GM19372 (cell line): ENCODE results near the gene TRMT44.
A peak's percentile ranks its signal among the peaks of the same experiment; 100 is the strongest.
"Not testable (repeated sequence)": the region's sequence is repeated elsewhere in the genome, so short reads cannot be mapped to it uniquely, and the experiment has no call there.

ENCODE experiments used
- ATAC-seq: cut with Tn5 transposase; IDR thresholded peaks from one replicate; pipeline ENCODE4 v1.9.1; 2021; ENCODE audit warnings: mild to moderate bottlenecking, low read depth, moderate library complexity; ENCODE audit not compliant: unreplicated experiment

Gene TRMT44

DNA sequence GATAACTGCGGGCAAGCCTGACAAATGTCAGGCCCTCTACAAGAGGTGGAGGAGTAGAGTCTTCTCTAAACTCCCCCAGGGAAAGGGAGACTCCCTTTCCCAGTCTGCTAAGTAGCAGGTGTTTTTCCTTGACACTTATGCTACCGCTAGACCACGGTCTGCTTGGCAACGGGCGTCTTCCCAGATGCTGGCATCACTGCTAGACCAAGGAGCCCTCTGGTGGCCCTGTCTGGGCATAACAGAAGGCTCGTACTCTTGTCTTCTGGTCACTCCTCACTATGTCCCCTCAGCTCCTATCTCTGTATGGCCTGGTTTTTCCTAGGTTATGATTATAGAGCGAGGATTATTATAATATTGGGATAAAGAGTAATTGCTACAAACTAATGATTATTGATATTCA, 33.7 kb upstream of the TRMT44 start:
- ATAC-seq: not testable (repeated sequence)

DNA sequence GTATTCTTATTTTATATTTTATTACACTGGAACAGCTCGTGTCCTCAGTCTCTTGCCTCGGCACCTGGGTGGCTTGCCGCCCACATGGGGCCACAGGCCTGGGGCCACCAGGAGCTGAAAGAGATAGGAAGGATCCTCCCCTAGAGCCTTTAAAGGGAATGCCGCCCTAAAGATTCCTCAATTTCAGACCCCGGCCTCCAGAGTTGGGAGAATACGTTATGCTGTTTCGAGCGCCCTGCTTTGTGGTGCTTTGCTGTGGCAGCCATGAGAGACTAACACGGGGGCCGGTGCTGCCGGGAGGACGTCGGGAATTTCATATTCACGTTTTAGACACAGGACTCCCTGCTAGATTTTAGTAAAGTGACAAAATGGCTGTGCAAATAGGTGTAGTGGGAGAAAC, 33.3 kb upstream of the TRMT44 start:
- ATAC-seq: no peak

DNA sequence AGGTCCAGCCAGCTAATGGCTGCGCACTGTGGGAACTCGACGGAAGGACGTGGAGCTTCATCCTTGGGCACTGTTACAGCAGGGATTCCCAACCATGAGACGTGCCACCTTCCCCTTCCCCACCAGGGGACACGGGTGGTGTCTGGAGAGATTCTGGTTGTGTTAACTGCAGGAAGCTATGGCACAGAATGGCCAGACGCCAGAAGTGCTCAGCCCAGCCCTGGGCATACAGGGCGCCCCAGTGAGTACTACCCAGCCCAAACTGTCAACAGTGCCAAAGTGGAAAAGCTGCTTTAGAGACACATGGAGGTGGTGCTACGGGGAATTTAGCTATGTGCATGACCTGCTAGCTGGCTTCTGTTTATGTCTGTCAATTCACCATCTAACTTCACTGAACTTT, 32.8 kb upstream of the TRMT44 start:
- ATAC-seq: no peak

DNA sequence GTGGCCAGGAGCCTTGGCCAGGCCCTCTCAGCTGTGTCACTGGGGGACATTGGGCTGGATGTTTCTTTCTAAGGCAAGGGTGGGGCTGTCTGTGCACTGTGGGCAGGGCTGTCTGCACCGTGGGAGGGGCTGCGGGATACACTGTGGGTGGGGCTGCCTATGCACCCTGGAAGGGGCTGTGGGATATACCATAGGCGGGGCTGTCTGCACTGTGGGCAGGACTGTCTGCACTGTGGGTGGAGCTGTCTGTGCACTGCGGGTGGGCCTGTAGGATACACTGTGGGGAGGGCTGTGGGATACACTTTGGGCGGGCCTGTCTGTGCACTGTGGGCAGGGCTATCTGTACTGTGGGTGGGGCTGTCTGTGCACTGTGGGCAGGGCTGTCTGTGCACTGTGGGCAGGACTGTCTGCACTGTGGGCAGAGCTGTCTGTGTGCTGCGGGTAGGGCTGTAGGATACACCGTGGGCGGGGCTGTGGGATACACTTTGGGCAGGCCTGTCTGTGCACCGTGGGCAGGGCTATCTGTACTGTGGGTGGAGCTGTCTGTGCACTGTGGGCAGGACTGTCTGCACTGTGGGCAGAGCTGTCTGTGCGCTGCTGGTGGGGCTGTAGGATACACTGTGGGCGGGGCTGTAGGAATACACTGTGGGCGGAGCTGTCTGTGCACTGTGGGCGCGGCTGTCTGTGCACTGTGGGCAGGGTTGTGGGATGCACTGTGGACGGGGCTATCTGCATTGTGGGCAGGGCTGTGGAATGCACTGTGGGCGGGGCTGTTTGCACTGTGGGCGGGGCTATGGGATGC, 31.1 kb upstream of the TRMT44 start:
- no peak for ATAC-seq

DNA sequence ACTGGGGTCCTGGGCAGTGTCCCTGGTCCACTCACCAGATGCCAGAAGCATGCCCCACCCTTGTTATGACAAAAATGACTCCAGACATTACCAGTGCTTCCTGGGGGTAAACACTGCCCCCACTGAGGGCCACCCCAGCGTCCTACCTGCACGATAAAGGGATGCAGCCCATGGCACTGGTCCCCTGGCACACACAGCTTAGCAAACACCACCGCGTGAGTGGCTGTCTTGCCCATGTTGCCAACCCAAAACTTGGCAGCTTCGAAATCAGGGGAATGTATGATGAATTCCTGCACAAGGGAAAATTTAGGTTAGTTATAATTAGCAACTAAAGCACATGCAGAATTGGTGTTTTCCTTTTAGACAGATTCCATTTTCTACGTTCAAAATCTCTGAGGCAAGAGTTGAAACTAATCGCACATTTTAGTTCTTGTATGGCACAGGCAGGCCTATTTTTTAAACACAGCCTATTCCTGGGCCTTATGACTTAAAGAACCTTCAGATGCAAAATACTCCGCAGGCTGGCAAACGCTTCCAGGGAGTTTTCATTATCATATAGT, 30.4 kb upstream of the TRMT44 start:
- no peak for ATAC-seq

DNA sequence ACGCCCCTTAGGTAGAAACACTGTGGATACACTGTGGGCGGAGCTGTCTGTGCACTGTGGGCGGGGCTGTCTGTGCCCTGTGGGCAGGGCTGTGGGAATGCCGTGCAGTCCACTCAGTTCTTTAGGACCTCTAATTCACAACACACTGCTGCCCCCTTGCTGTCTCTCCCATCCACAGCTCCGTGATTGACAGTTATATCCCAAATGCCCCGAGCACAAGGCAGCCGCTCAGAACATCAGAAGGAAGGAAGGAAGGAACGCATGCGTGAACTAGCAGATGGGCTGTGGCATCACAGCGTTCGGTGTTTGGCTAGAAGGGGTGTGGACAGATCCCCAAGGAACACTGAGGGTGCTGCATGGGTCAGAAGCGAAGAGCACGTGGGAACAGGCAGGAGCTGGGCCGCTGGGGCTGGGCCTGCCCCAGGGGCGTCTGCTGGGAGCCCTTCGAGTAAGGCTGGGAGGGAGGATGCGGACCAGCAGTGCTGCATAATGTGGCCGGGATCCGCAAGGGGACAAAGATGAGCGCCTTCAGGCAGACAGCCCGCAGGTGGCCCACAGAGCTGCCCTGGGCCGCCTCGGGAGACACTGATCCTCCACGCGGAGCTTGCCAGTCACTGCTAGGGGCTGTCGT, 29.8 kb upstream of the TRMT44 start:
- ATAC-seq: no peak

DNA sequence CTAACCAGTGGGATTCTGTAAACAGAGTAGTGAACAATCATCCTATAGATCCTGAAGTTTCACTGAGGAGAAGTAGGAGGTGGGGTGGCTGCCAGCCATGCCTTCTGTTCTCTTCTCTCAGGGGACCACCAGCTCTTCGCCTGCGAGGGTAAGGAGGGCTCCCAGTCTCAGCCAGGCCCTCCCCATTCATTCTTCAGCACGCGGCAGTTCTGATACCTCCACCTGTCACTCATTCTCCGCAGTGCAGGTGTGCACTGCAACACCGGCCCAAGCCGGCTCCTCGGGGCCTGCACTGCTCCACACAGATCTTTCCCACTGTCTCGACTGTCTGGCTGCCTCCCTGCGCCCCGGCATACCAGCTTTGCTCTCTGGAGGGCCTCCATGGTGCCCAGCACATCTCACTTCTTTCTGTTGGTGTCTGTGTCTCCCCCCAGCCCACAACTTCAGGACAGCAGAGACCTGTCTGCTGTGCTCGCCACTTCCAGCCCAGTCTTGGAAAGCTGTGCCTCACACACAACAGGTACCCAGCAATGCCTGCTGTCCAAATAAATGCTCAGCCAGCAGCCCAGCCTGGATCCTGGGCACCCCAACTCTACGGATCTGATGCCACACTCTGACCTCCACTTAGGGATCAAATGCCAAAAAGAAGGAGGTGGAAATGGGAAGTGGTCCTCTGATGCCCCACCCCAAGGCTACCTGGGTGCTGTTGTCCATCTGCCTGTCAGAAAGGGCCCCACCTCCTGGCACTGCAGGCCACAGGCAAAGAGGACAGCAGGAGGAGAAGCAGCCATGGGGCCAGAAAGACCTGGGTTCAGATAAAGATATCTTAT, 29.0 kb upstream of the TRMT44 start:
- ATAC-seq: no peak

DNA sequence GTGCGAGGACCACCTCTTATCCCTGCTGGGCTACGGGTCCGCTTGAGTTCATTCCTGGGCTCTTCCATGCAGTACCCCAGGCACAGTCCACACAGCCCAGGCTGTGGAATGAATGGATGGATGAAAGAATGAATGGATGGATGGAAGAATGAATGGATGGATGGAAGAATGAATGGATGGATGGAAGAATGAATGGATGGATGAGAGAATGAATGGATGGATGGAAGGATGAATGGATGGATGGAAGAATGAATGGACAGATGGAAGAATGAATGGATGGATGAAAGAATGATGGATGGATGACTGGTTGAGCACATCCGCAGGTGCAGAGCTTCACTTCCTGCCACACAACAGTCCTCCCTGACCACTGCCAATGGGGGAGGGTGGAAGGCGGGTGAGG, 28.3 kb upstream of the TRMT44 start:
- ATAC-seq: no peak

DNA sequence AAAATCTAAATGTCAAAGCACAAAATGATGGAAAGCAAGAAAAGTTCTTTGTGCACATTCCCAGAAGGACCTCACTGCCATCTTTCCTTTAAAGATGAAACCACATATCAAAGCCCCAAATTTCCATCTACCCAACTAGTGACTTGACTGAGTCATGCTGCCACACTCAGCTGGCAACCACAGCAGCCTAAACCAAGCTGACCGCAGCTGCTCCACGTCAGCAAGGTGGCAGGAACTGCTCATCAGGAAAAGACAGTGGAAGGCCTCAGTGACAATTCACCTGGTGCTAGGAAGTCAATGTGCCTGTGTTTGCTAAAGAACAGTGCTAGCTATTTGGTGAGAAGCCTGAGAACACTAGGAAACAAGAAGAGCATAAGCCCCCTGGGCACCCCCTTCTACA, 26.2 kb upstream of the TRMT44 start:
- ATAC-seq: no peak

DNA sequence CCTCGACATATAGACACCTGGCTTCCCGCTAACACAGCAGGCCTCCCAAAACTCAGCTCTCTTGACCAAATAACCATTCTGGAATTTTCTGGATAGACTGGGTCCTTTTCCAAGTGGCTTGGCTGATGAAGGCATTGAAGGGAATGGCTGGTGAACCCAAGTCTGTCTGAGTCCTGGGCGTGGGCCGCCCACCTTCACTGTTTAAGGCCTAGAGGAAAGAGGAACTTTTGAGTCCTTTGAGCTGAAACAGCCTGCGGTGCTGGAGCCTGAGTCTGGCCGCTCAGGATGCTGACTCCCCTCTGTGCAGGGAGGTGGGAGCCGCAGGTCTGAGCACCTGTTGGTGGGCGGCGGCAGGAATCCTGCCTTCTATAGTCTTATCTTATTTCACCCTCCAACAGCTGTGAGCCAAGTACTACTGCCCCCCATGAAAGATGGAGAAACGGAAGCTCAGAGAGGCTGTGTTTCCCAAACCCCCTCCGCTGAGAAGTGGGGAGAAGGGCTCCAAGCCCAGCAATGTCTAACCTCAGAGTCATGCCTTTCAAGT, 23.4 kb upstream of the TRMT44 start:
- ATAC-seq: no peak

DNA sequence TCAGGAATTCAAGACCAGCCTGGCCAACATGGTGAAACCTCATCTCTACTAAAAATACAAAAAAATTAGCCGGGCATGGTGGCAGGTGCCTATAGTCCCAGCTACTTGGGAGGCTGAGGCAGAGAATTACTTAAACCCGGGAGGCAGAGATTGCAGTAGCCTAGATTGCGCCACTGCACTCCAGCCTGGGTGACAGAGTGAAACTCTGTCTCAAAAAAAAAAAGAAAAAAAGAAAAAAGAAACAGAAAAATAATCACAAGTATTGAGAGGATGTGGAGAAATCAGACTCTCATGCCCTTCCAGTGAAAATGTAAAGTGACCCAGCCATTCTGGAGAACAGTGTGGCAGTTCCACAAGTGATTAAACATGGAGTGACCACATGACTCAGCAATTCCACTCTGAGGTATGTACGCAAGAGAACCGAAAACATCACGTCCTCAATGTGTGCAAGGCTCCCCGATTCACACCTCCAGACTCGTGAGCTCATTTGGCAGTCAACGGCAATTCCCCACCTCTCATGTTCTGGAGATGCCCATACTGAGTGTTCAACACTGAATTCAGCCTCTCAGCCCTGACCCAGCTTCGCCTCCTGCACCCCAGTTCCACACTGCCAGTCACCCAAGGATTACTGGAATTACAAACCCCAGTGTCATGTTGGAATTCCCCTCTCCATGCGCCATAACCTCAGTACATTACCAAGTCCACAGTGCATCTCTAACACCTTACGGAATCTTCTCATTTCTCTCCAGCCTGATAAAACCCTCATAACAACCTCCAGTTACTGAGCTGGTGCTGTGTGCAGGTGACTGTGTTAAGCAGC, 21.1 kb upstream of the TRMT44 start:
- peak; percentile 92 for ATAC-seq

DNA sequence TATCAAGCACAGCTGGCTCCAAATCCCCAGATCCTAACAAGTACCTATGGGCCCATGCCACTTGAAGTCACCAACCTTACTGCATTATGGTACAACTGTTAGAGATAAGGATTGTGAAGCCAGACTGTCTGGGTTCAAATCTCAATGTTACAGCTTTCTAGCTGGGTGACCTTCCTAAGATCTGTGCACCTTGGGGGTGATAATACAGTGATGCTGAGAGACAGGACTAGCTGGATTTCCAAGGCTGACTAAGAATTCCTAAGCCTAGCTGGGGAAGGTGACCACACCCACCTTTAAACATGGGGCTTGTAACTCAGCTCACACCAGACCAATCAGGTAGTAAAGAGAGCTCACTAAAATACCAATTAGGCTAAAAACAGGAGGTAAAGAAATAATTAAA, 20.4 kb upstream of the TRMT44 start:
- ATAC-seq: not testable (repeated sequence)

DNA sequence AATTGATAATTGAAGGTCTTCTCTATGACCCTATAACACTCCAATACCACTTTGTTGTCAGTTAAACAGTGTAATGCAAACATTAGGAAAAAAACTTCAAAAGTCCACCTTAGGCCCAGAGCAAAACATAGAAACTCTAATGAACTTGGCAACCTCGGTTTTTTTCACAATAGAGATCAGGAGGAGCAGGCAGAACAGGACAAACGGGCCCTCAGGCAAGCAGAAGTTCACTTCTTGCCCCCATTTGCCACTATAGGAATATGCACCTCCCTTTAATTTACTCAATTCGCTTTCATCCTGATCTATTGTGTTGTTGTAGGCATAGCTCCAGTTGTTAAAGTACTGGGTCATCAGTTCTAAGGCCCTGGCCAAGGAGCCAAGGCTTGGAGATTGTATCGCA, 18.2 kb upstream of the TRMT44 start:
- ATAC-seq: no peak

DNA sequence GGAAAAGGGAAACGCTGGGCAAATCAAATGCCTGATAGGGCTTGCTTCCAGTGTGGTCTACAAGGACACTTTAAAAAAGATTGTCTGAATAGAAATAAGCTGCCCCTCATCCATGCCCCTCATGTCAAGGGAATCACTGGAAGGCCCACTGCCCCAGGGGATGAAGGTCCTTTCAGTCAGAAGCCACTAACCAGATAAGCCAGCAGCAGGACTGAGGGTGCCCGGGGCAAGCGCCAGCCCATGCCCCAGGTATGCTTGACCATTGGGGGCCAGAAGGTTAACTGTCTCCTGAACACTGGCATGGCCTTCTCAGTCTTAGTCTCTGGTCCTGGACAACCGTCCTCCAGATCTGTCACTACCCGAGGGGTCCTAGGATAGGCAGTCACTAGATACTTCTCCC, 17.8 kb upstream of the TRMT44 start:
- ATAC-seq: no peak

DNA sequence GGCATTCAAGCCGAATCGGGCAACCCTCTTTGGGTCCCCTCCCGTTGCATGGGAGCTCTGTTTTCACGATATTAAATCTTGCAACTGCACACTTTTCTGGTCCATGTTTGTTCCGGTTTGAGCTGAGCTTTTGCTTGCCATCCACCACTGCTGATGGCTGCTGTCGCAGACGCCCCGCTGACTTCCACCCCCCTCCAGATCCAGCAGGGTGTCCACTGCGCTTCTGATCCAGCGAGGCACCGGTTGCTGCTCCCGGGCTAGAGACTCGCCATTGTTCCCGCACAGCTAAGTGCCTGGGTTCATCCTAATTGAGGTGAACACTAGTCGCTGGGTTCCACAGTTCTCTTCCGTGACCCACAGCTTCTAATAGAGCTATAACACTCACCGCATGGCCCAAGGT, 13.3 kb upstream of the TRMT44 start:
- no peak for ATAC-seq

DNA sequence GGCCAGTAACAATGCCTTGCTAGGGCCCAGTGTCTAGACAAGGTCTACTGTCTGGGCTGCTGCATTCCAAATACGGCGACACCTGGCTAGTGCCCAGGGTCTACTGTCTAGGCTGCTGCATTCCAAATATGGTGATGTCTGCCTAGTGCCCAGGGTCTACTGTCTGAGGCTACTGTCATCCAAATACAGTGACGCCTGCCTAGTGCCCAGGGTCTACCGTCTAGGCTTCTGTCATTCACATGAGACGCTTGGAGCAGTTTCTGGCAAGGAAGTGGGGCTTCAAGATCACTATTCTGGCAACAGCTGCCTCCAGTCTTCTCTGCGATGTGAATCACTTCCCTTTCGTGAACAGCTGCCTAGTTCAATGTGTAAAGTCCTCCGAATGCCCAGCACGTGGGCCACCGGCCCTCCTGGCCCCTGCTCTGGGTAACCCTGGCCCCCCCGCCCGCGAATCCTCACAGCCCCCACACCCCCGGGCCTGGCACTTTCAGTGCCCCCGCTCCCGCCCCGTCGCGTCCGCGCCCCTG, 12.8 kb upstream of the TRMT44 start:
- ATAC-seq: peak; percentile 56

DNA sequence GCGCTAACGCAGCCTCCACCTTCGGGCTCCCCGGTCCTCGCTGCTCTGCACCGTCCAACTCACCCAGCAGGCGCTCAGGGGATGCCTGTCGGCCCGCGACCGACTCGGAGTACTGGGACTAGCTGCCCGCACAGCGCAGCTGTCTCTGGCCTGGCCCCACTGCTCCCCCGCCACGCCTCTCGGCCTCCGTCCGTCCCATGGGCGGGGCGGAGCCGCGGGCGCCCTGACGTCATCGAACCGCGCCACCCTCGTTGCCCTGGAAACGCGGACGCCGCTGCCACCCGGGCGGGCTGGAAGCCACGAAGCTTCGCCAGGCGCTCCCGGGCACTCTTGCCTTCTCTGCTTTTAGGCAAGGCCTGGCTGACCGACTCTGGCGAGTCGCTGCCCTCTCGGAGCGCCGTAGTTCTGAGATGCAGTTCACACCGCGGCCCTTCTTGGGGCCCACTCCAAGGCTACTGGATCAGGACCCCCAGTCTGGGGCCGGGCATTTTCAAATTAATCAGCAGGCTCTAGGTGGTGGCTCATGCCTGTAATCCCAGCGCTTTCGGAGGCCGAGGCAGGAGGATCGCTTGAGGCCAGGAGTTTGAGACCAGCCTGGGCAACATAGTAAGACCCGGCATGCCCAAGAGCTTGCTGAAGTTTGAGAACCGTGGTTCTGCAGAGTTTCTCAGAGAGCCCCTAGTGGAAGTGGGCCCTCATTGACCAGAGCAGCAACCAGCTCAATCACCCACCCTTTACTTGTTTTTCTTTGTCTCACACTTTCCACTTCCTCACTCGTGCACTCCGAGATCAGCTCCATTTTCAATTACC, 12.1 kb upstream of the TRMT44 start:
- peak; percentile 89 for ATAC-seq

DNA sequence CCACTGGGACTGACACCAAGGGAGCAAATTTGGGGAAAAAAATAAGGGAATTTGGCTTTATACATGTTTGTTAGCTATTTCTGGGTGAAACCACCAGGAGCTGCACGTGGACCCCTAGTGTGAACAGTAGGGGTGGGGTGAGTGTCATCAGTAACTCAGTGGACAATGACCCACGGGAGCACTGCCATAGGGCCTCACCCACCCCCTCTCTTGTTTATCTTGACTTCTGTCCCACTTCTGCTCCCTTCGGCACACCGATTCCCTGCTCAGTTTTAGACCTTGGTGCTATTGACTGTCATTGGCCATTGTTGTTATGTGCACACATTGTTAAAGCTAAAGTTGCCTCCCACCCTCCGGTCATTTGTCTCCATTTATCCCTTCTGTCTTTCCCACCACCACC, 9.0 kb upstream of the TRMT44 start:
- no peak for ATAC-seq

DNA sequence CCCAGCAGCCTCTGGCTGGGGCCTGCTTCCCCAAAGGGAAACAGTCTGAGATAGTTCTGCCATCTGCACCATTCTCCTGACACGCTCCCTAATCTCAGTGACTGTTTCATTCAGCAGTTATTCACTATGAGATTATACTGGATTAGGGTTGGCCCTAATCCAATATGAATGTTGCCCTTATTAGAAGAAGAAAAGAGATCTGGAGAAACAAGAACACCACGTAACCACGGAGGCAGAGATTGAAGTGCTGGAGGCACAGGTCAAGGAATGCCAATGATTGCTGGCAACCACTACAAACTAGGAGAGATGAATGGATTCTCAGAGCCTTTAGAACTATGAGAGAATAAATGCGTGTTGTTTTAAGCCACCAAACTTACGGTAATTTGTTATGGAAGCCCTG, 7.4 kb upstream of the TRMT44 start:
- no peak for ATAC-seq
